ENCODE results near the gene F2RL3. TPM values are rescaled to one million over a fixed set of nuclear protein-coding genes. Genes with fewer than 3 reads are reported as not detected.

Gene F2RL3
- total and polyA plus RNA-seq, 9 of the 15 experiments (the other 6 are each of a cell fraction or from before 2014, with no cell fraction given) = 1.4 to 27.6 (median 11.9) TPM

DNA sequence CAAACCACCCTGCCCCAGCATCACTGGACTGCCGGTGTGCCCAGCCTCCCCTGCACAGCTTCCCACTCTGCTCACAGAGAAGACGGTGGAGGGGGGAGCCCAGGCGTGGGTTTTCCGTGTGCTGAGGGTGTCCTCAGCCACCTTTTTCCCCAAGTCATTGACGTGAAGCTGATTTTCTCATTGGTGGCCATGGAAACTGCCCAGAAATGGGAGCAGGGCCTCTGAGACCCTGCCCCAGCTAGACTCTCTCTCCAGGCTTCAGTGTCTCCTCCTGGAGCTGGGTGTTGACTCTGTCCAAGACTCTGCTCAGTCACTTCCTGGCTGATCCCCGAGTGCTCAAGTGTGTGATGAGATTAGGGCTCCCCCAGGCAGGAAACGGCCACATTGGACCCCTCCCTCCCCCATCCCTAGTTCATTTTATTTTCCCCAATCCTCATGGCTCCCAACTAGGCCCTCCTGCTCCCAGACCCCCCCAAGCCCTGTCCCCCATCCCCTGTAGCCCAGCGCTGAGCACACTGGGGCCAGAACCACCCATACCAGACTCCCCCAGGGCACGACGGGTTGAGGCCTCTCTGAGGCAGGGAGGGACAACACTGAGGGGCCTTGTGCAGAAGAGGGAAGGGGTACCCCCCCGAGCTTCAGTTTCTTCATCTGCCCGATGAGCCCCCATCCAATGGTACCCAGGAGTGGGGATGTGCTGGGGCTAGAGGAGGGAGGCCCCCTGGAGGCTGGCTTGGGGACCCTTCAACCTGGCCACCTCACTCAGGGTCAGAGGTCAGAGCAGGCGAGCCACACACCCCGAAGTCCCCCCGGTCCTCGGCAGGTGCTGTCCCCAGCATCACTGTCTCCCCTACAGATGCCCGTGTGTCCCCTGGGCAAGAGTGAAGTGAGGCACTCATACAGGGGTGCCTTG lies 1.2 kb upstream of the F2RL3 start (continued):
- TF ChIP-seq RFX1 (IDR thresholded peaks at IDR 0.05) (no peak), ZNF77 (CRISPR knock-in tag; IDR thresholded peaks at IDR 0.05) (no peak), BCOR (IDR thresholded peaks at IDR 0.05) (no peak), WHSC1 (IDR thresholded peaks at IDR 0.05; ENCODE audit: low read length) (no peak), ZNF354B (CRISPR knock-in tag; IDR thresholded peaks at IDR 0.05) (no peak), KLF13 (tag; IDR thresholded peaks at IDR 0.05; ENCODE audit: borderline replicate concordance, low read depth) (no peak), FOS (IDR thresholded peaks at IDR 0.05; ENCODE audit: extremely low read depth, insufficient read length) (no peak), SOX6 (IDR thresholded peaks at IDR 0.05) (0 out of 2 replicates have a peak, but pooled peaks have one; percentile 8), GATAD2A (IDR thresholded peaks at IDR 0.05) (no peak), OTX1 (CRISPR knock-in tag; IDR thresholded peaks at IDR 0.05) (peak; percentile 82; the same call in 1 of the 2 replicates), XRCC5 (IDR thresholded peaks at IDR 0.05; ENCODE audit: low read depth, low read length) (no peak), ETV6 (IDR thresholded peaks at IDR 0.05; ENCODE audit: borderline replicate concordance in 1 of 2, low read depth in 2 of 2, low read length in 1 of 2) (0 out of 4 replicates have a peak, but pooled peaks of 1 of the 2 experiments have one; percentile 22), ETV6 (CRISPR knock-in tag; IDR thresholded peaks at IDR 0.05; ENCODE audit: borderline replicate concordance) (no peak), MTA1 (IDR thresholded peaks at IDR 0.05; ENCODE audit: borderline replicate concordance) (no peak), TRIM24 (IDR thresholded peaks at IDR 0.05) (no peak), SMAD3 (CRISPR knock-in tag; conservative IDR thresholded peaks at IDR 0.05) (no peak), ZNF282 (CRISPR knock-in tag; IDR thresholded peaks at IDR 0.05) (no peak)
- TF ChIP-seq, protein P1, sequence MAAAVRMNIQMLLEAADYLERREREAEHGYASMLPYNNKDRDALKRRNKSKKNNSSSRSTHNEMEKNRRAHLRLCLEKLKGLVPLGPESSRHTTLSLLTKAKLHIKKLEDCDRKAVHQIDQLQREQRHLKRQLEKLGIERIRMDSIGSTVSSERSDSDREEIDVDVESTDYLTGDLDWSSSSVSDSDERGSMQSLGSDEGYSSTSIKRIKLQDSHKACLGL (CRISPR knock-in tag; IDR thresholded peaks at IDR 0.05; ENCODE audit: borderline replicate concordance, poor library complexity, severe bottlenecking) = no peak
- TF ChIP-seq, protein P2, sequence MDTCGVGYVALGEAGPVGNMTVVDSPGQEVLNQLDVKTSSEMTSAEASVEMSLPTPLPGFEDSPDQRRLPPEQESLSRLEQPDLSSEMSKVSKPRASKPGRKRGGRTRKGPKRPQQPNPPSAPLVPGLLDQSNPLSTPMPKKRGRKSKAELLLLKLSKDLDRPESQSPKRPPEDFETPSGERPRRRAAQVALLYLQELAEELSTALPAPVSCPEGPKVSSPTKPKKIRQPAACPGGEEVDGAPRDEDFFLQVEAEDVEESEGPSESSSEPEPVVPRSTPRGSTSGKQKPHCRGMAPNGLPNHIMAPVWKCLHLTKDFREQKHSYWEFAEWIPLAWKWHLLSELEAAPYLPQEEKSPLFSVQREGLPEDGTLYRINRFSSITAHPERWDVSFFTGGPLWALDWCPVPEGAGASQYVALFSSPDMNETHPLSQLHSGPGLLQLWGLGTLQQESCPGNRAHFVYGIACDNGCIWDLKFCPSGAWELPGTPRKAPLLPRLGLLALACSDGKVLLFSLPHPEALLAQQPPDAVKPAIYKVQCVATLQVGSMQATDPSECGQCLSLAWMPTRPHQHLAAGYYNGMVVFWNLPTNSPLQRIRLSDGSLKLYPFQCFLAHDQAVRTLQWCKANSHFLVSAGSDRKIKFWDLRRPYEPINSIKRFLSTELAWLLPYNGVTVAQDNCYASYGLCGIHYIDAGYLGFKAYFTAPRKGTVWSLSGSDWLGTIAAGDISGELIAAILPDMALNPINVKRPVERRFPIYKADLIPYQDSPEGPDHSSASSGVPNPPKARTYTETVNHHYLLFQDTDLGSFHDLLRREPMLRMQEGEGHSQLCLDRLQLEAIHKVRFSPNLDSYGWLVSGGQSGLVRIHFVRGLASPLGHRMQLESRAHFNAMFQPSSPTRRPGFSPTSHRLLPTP (IDR thresholded peaks at IDR 0.05; ENCODE audit: borderline replicate concordance, extremely low read depth, insufficient read length) = no peak
- TF ChIP-seq, protein P3, sequence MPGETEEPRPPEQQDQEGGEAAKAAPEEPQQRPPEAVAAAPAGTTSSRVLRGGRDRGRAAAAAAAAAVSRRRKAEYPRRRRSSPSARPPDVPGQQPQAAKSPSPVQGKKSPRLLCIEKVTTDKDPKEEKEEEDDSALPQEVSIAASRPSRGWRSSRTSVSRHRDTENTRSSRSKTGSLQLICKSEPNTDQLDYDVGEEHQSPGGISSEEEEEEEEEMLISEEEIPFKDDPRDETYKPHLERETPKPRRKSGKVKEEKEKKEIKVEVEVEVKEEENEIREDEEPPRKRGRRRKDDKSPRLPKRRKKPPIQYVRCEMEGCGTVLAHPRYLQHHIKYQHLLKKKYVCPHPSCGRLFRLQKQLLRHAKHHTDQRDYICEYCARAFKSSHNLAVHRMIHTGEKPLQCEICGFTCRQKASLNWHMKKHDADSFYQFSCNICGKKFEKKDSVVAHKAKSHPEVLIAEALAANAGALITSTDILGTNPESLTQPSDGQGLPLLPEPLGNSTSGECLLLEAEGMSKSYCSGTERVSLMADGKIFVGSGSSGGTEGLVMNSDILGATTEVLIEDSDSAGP (CRISPR knock-in tag; IDR thresholded peaks at IDR 0.05) = no peak
- TF ChIP-seq, protein P4, sequence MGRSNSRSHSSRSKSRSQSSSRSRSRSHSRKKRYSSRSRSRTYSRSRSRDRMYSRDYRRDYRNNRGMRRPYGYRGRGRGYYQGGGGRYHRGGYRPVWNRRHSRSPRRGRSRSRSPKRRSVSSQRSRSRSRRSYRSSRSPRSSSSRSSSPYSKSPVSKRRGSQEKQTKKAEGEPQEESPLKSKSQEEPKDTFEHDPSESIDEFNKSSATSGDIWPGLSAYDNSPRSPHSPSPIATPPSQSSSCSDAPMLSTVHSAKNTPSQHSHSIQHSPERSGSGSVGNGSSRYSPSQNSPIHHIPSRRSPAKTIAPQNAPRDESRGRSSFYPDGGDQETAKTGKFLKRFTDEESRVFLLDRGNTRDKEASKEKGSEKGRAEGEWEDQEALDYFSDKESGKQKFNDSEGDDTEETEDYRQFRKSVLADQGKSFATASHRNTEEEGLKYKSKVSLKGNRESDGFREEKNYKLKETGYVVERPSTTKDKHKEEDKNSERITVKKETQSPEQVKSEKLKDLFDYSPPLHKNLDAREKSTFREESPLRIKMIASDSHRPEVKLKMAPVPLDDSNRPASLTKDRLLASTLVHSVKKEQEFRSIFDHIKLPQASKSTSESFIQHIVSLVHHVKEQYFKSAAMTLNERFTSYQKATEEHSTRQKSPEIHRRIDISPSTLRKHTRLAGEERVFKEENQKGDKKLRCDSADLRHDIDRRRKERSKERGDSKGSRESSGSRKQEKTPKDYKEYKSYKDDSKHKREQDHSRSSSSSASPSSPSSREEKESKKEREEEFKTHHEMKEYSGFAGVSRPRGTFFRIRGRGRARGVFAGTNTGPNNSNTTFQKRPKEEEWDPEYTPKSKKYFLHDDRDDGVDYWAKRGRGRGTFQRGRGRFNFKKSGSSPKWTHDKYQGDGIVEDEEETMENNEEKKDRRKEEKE (IDR thresholded peaks at IDR 0.05; ENCODE audit: borderline replicate concordance in 1 of 2, control insufficient read depth in 1 of 2, low read depth in 2 of 2, low read length in 1 of 2) = no peak
